Embryonic facial prominence (tissue), 1 donor: ENCODE measurements around the gene COL5A1.

Source experiments
- DNase-seq: peaks from one replicate; pipeline ENCODE4 v3.0.0-alpha.2; 2016; ENCODE audit errors: extremely low spot score

Gene COL5A1

GRCh38 chr9:134641173-134641989, at the start of gene COL5A1:
COL5A1 (plus strand) TSS chr9:134641803; CDS start chr9:134642188, 385 bp downstream.
- DNase-seq: peak; percentile 83

GRCh38 chr9:134592018-134592818, 49.4 kb upstream of the COL5A1 start:
- DNase-seq: no peak

- no peak for DNase-seq
Measured at GRCh38 chr9:134592819-134593200, 48.8 kb upstream of the COL5A1 start.

- no peak for DNase-seq
Measured at GRCh38 chr9:134593286-134594077, 48.1 kb upstream of the COL5A1 start.

- no peak for DNase-seq
Measured at GRCh38 chr9:134594078-134594941, 47.3 kb upstream of the COL5A1 start.

GRCh38 chr9:134595014-134595413, 46.6 kb upstream of the COL5A1 start:
- DNase-seq: no peak

GRCh38 chr9:134597041-134597913, 44.3 kb upstream of the COL5A1 start:
- DNase-seq: no peak

- no peak for DNase-seq
Measured at GRCh38 chr9:134597957-134598883, 43.4 kb upstream of the COL5A1 start.

GRCh38 chr9:134598884-134599245, 42.7 kb upstream of the COL5A1 start:
- no peak for DNase-seq

- DNase-seq: no peak
Measured at GRCh38 chr9:134600371-134600770, 41.2 kb upstream of the COL5A1 start.

- no peak for DNase-seq
Measured at GRCh38 chr9:134600836-134601638, 40.6 kb upstream of the COL5A1 start.

GRCh38 chr9:134601764-134602163, 39.8 kb upstream of the COL5A1 start:
- no peak for DNase-seq

- no peak for DNase-seq
Measured at GRCh38 chr9:134602547-134603362, 38.8 kb upstream of the COL5A1 start.

GRCh38 chr9:134604834-134605233, 36.8 kb upstream of the COL5A1 start:
- DNase-seq: no peak

- DNase-seq: no peak
Measured at GRCh38 chr9:134605351-134605965, 36.1 kb upstream of the COL5A1 start.

- no peak for DNase-seq
Measured at GRCh38 chr9:134605966-134606357, 35.6 kb upstream of the COL5A1 start.
